ENCODE results near the gene PALLD. TPM values are rescaled to one million over a fixed set of nuclear protein-coding genes. Genes with fewer than 3 reads are reported as not detected.

PALLD gene
- total and polyA plus RNA-seq, 2 of the 13 experiments (the other 11 are each of a cell fraction or from before 2014, with no cell fraction given), result 0.50 to 1.5 TPM

GRCh38 chr4:168614281-168615057 is 117.6 kb downstream of the PALLD start:
- in situ Hi-C loops (cut with HindIII; ENCODE audit: extremely low pct_ligation_motif_present, low pct_unique_long_range_greater_than_20kb) (no loop called here), intact Hi-C loops (cut with micrococcal nuclease; ENCODE audit: unreplicated experiment) (no loop called here)
- no peak overlapping the region for H3K4me2 ChIP-seq (ENCODE audit: low read depth, low read length)
- H4K20me1 ChIP-seq (ENCODE audit: insufficient read depth, low read length), result no peaks in the 10 kb centered on the region
- CTCF ChIA-PET (ENCODE audit: low intra/inter-chr PET ratio, low total read pairs), result no interaction called here
- DNase-seq (ENCODE audit: low spot score), result no peak
- no peak overlapping the region for H2AFZ ChIP-seq (ENCODE audit: low read length)
- no peaks in the 10 kb centered on the region for H3K27me3 ChIP-seq (ENCODE audit: control insufficient read depth in 1 of 2, insufficient read depth in 2 of 2, low read length in 2 of 2)
- H3K27ac ChIP-seq (ENCODE audit: extremely low read length, insufficient read depth, low read length), result no peak overlapping the region
- TF ChIP-seq ARID3A (IDR thresholded peaks at IDR 0.05; ENCODE audit: low read depth, low read length) (no peak), MYPOP (CRISPR knock-in tag; IDR thresholded peaks at IDR 0.05) (no peak), SSRP1 (CRISPR knock-in tag; IDR thresholded peaks at IDR 0.05) (no peak), ZNF792 (CRISPR knock-in tag; IDR thresholded peaks at IDR 0.05) (no peak), ZNF839 (CRISPR knock-in tag; IDR thresholded peaks at IDR 0.05; ENCODE audit: borderline replicate concordance) (no peak), ZNF776 (CRISPR knock-in tag; IDR thresholded peaks at IDR 0.05) (no peak), ETV6 (CRISPR knock-in tag; conservative IDR thresholded peaks at IDR 0.05) (no peak), HDAC2 (CRISPR knock-in tag; IDR thresholded peaks at IDR 0.05) (no peak), ZKSCAN5 (CRISPR knock-in tag; IDR thresholded peaks at IDR 0.05) (no peak), ZZZ3 (CRISPR knock-in tag; IDR thresholded peaks at IDR 0.05; ENCODE audit: borderline replicate concordance) (no peak), ZNF33B (CRISPR knock-in tag; IDR thresholded peaks at IDR 0.05) (no peak), GZF1 (CRISPR knock-in tag; IDR thresholded peaks at IDR 0.05) (no peak), FOXA3 (CRISPR knock-in tag; IDR thresholded peaks at IDR 0.05) (no peak), AHDC1 (CRISPR knock-in tag; IDR thresholded peaks at IDR 0.05; ENCODE audit: borderline replicate concordance) (no peak), ZFP90 (CRISPR knock-in tag; IDR thresholded peaks at IDR 0.05; ENCODE audit: borderline replicate concordance) (no peak), TCF7L2 (IDR thresholded peaks at IDR 0.05; ENCODE audit: low read depth, low read length) (no peak), ZBTB1 (CRISPR knock-in tag; IDR thresholded peaks at IDR 0.05; ENCODE audit: borderline replicate concordance) (no peak), ZNF567 (CRISPR knock-in tag; IDR thresholded peaks at IDR 0.05; ENCODE audit: borderline replicate concordance) (no peak)
- POLR2A ChIA-PET, result no interaction called here
- ATAC-seq, result no peak
- no peak overlapping the region for H3K4me3 ChIP-seq (replicated peaks in 1 of 3; ENCODE audit: insufficient read depth in 1 of 3, low read depth in 2 of 3, low read length in 3 of 3)
- FAIRE-seq, result no peak
- no peaks in the 10 kb centered on the region for H3K9me3 ChIP-seq (ENCODE audit: low read length)
- H3K9ac ChIP-seq (ENCODE audit: insufficient read depth, low read depth, low read length), result no peak overlapping the region
- no peaks in the 10 kb centered on the region for H3K36me3 ChIP-seq (replicated peaks in 1 of 2; ENCODE audit: control insufficient read depth in 1 of 2, insufficient read depth in 2 of 2, low read length in 2 of 2)
- WGBS (ENCODE audit: low lambda C conversion rate), result 51% methylated on average over 4 of the region's 4 CpGs
- BruUV-seq (replicated peaks), result no TSS peak
- no peaks in the 10 kb centered on the region for H3K79me2 ChIP-seq (ENCODE audit: insufficient read depth, low read length)
- H3K4me1 ChIP-seq (ENCODE audit: insufficient read depth, low read length), result no peaks in the 10 kb centered on the region
